ENCODE data around the gene MYF5. TPM values are rescaled to one million over a fixed set of nuclear protein-coding genes. Genes with fewer than 3 reads are reported as not detected.

MYF5 gene
- total RNA-seq, 1 donor from 2014 or later, result not detected

- DNase-seq (ENCODE audit: low read depth in 2 of 2), result no peak
These were observed 49.5 kb downstream of the MYF5 start for GRCh38 chr12:80766210-80766609.

- DNase-seq (ENCODE audit: low read depth in 2 of 2), result no peak
These were observed 50.2 kb downstream of the MYF5 start for GRCh38 chr12:80766897-80767296.

Other genes with a start within 250 kb of the MYF5 start
- gene MYF6, start 9.3 kb upstream of the MYF5 start, total RNA-seq, result not detected in 2 replicates
- 0.20 and 0.22 TPM in 2 replicates for gene LIN7A, start 221.0 kb downstream of the MYF5 start, total RNA-seq